WTC11 (cell line): ENCODE measurements around the gene KRT79. TPM values are rescaled to one million over a fixed set of nuclear protein-coding genes. Genes with fewer than 3 reads are reported as not detected.

Experiments used
- ATAC-seq: fragments of 200-7000 bp; cut with Tn5 transposase; 2 replicates; pipeline ENCODE4 v1.10.0; 2021; ENCODE audit warnings: mild to moderate bottlenecking, moderate library complexity
- CTCF ChIA-PET: fragments of 300-600 bp; sonication (Branson Sonifier 250); formaldehyde crosslinking; loops from one replicate; lab custom pipeline; 2021; ENCODE audit warnings: antibody characterized with exemption; lab: Charles Lee
- POLR2A ChIA-PET: fragments of 350-600 bp; sonication (Branson Sonifier 250); formaldehyde crosslinking; loops from one replicate; lab custom pipeline; 2021; ENCODE audit warnings: antibody characterized with exemption; lab: Charles Lee
- DNase-seq: peaks from one replicate; pipeline ENCODE4 v3.0.0; 2021; ENCODE audit warnings: low spot score
- H3K27ac Mint-ChIP-seq: 2 replicates; pipeline ENCODE4 v1.8.0; 2021; ENCODE audit warnings: mixed read lengths
- H3K27me3 Mint-ChIP-seq: 2 replicates; pipeline ENCODE4 v1.8.0; 2021; ENCODE audit warnings: low read depth, mild to moderate bottlenecking, moderate library complexity, mixed read lengths
- H3K36me3 Mint-ChIP-seq: 2 replicates; pipeline ENCODE4 v1.8.0; 2021; ENCODE audit warnings: mixed read lengths
- H3K4me1 Mint-ChIP-seq: 2 replicates; pipeline ENCODE4 v1.8.0; 2022; ENCODE audit warnings: mixed read lengths
- H3K4me3 Mint-ChIP-seq: 2 replicates; pipeline ENCODE4 v1.8.0; 2021; ENCODE audit warnings: mild to moderate bottlenecking, moderate library complexity, mixed read lengths
- H3K9me3 Mint-ChIP-seq: 2 replicates; pipeline ENCODE4 v1.8.0; 2021; ENCODE audit warnings: mixed read lengths
- ARID4B ChIP-seq: sonication (generic); formaldehyde crosslinking; IDR thresholded peaks from 2 replicates; pipeline ENCODE4 v1.8.0; 2023; ENCODE audit warnings: missing genetic modification reagents, mild to moderate bottlenecking, borderline replicate concordance
- ATF1 ChIP-seq: sonication (generic); formaldehyde crosslinking; IDR thresholded peaks from 2 replicates; pipeline ENCODE4 v1.8.1; 2023; ENCODE audit warnings: mild to moderate bottlenecking, moderate library complexity, missing genetic modification reagents
- ATF2 ChIP-seq: sonication (generic); formaldehyde crosslinking; IDR thresholded peaks from 2 replicates; pipeline ENCODE4 v1.8.1; 2022; ENCODE audit warnings: low read depth, missing genetic modification reagents, borderline replicate concordance
- ATF3 ChIP-seq: sonication (generic); formaldehyde crosslinking; conservative IDR thresholded peaks from 2 replicates; pipeline ENCODE4 v1.8.1; 2022; ENCODE audit warnings: mild to moderate bottlenecking, missing genetic modification reagents
- ATF6 ChIP-seq: sonication (generic); formaldehyde crosslinking; IDR thresholded peaks from 2 replicates; pipeline ENCODE4 v1.8.1; 2023; ENCODE audit warnings: mild to moderate bottlenecking, missing genetic modification reagents
- ETV6 ChIP-seq: sonication (generic); formaldehyde crosslinking; IDR thresholded peaks from 2 replicates; pipeline ENCODE4 v1.8.1; 2022; ENCODE audit warnings: mild to moderate bottlenecking, missing genetic modification reagents
- FOXK1 ChIP-seq: sonication (generic); formaldehyde crosslinking; IDR thresholded peaks from 2 replicates; pipeline ENCODE4 v1.8.0; 2022; ENCODE audit warnings: mild to moderate bottlenecking, moderate library complexity, missing genetic modification reagents
- GTF2I ChIP-seq: fragments of 250-450 bp; sonication (Bioruptor Pico); conservative IDR thresholded peaks from 2 replicates; pipeline ENCODE4 v1.4.0; 2021; ENCODE audit warnings: mild to moderate bottlenecking
- HMGXB4 ChIP-seq: sonication (generic); formaldehyde crosslinking; IDR thresholded peaks from 2 replicates; pipeline ENCODE4 v1.8.1; 2023; ENCODE audit warnings: mild to moderate bottlenecking, moderate library complexity, missing genetic modification reagents
- KAT7 ChIP-seq: sonication (generic); formaldehyde crosslinking; IDR thresholded peaks from 2 replicates; pipeline ENCODE4 v1.8.1; 2023; ENCODE audit warnings: missing genetic modification reagents, mild to moderate bottlenecking, borderline replicate concordance
- NFATC4 ChIP-seq: fragments of 250-450 bp; sonication (Bioruptor Pico); IDR thresholded peaks from 2 replicates; pipeline ENCODE4 v1.9.0; 2021; ENCODE audit warnings: mild to moderate bottlenecking
- NR3C1 ChIP-seq: sonication (generic); formaldehyde crosslinking; conservative IDR thresholded peaks from 2 replicates; pipeline ENCODE4 v1.8.1; 2023; ENCODE audit warnings: low read depth, mild to moderate bottlenecking, missing genetic modification reagents
- RELA ChIP-seq: sonication (generic); formaldehyde crosslinking; IDR thresholded peaks from 2 replicates; pipeline ENCODE4 v1.8.1; 2022; ENCODE audit warnings: missing genetic modification reagents, mild to moderate bottlenecking, borderline replicate concordance
- SP1 ChIP-seq: sonication (generic); formaldehyde crosslinking; conservative IDR thresholded peaks from 2 replicates; pipeline ENCODE4 v1.8.1; 2022; ENCODE audit warnings: missing genetic modification reagents
- TCF7 ChIP-seq: sonication (generic); formaldehyde crosslinking; IDR thresholded peaks from 2 replicates; pipeline ENCODE4 v1.8.0; 2022; ENCODE audit warnings: mild to moderate bottlenecking, low read depth, missing genetic modification reagents, moderate library complexity
- ZBTB21 ChIP-seq: sonication (generic); formaldehyde crosslinking; IDR thresholded peaks from 2 replicates; pipeline ENCODE4 v1.8.1; 2023; ENCODE audit warnings: mild to moderate bottlenecking, missing genetic modification reagents, borderline replicate concordance
- ZMAT4 ChIP-seq: fragments of 250-450 bp; sonication (Bioruptor Pico); IDR thresholded peaks from 2 replicates; pipeline ENCODE4 v1.9.0; 2021; ENCODE audit warnings: mild to moderate bottlenecking
- ZNF219 ChIP-seq: sonication (generic); formaldehyde crosslinking; IDR thresholded peaks from 2 replicates; pipeline ENCODE4 v1.8.0; 2023; ENCODE audit warnings: missing genetic modification reagents, mild to moderate bottlenecking, borderline replicate concordance
- ZNF232 ChIP-seq: sonication (generic); formaldehyde crosslinking; IDR thresholded peaks from 2 replicates; pipeline ENCODE4 v1.8.0; 2022; ENCODE audit warnings: mild to moderate bottlenecking, missing genetic modification reagents
- ZNF263 ChIP-seq: sonication (generic); formaldehyde crosslinking; IDR thresholded peaks from 2 replicates; pipeline ENCODE4 v1.8.1; 2022; ENCODE audit warnings: low read depth, mild to moderate bottlenecking, moderate library complexity, missing genetic modification reagents
- ZNF425 ChIP-seq: fragments of 250-450 bp; sonication (Bioruptor Pico); conservative IDR thresholded peaks from 2 replicates; pipeline ENCODE4 v1.9.0; 2021; ENCODE audit warnings: mild to moderate bottlenecking
- ZNF671 ChIP-seq: fragments of 250-450 bp; sonication (Bioruptor Pico); IDR thresholded peaks from 2 replicates; pipeline ENCODE4 v1.8.0; 2021; ENCODE audit warnings: mild to moderate bottlenecking
- total RNA-seq: library from RNA; stranded (reverse); gene quantifications from 3 replicates; pipeline ENCODE4 v1.2.3, GENCODE V29; 2021

Gene KRT79
- total RNA-seq, 1 experiment from 2014 or later = not detected

- no peaks in the 10 kb centered on the region for H3K4me1 Mint-ChIP-seq
- no peak for TF ChIP-seq GTF2I
- TF ChIP-seq ZNF232 (CRISPR knock-in tag) = no peak
- TF ChIP-seq ZNF263 (CRISPR knock-in tag) = no peak
- TF ChIP-seq RELA (CRISPR knock-in tag) = no peak
- TF ChIP-seq ZNF671 = no peak
- no peak for TF ChIP-seq NFATC4 (CRISPR knock-in tag)
- ATAC-seq (no peak), DNase-seq (no peak)
- ChIA-PET POLR2A (no interaction called here), CTCF (interaction anchor here (1.3 to 1.5 kb wide), 2 partner anchors 91 kb away, joined by 3 to 4 read pairs; no protein-coding TSS in a partner anchor)
- H3K27me3 Mint-ChIP-seq = no peaks in the 10 kb centered on the region
- no peaks in the 10 kb centered on the region for H3K36me3 Mint-ChIP-seq
- H3K4me3 Mint-ChIP-seq = no peak overlapping the region
- no peak overlapping the region for H3K27ac Mint-ChIP-seq
- H3K9me3 Mint-ChIP-seq = no peaks in the 10 kb centered on the region
Observed at GRCh38 chr12:52779914-52780313, 54.2 kb downstream of the KRT79 start.

GRCh38 chr12:52778833-52779232 lies 55.3 kb downstream of the KRT79 start:
- CTCF ChIA-PET = interaction anchor here (1.3 kb wide), 1 partner anchor 92 kb away, joined by 3 read pairs; no protein-coding TSS in a partner anchor
- no peak for DNase-seq
- no peak for ATAC-seq
- Mint-ChIP-seq H3K27ac (no peak overlapping the region), H3K36me3 (no peaks in the 10 kb centered on the region), H3K4me1 (no peaks in the 10 kb centered on the region), H3K9me3 (no peaks in the 10 kb centered on the region), H3K4me3 (no peak overlapping the region), H3K27me3 (no peaks in the 10 kb centered on the region)
- TF ChIP-seq ATF3 (CRISPR knock-in tag) (no peak), ATF1 (CRISPR knock-in tag) (no peak), ATF2 (CRISPR knock-in tag) (no peak), NR3C1 (no peak), FOXK1 (CRISPR knock-in tag) (no peak), SP1 (no peak), ATF6 (CRISPR knock-in tag) (no peak), RELA (CRISPR knock-in tag) (no peak), KAT7 (CRISPR knock-in tag) (no peak), ZNF219 (CRISPR knock-in tag) (no peak), TCF7 (no peak), ZMAT4 (CRISPR knock-in tag) (no peak), ARID4B (no peak), NFATC4 (CRISPR knock-in tag) (no peak), ZNF425 (no peak), ETV6 (no peak), ZBTB21 (CRISPR knock-in tag) (no peak), HMGXB4 (CRISPR knock-in tag) (no peak)
- POLR2A ChIA-PET = no interaction called here
